Smooth muscle cell (in vitro differentiated cells): ENCODE results near the gene TOP1. TPM values are rescaled to one million over a fixed set of nuclear protein-coding genes. Genes with fewer than 3 reads are reported as not detected.
"Not testable (repeated sequence)": the region's sequence is repeated elsewhere in the genome, so short reads cannot be mapped to it uniquely, and the experiment has no call there.

Experiments used
- DNase-seq: peaks from one replicate; lab custom pipeline; 2025; ENCODE audit not compliant: unreplicated experiment; lab: John Stamatoyannopoulos, UW
- H2AFZ ChIP-seq: fragments of 200-600 bp; sonication (generic); 2 replicates; pipeline ENCODE4 v1.6.0; 2016; ENCODE audit warnings: antibody characterized with exemption, low read depth, mild to moderate bottlenecking
- H3F3A ChIP-seq: fragments of 200-600 bp; sonication (generic); 2 replicates; pipeline ENCODE4 v1.6.0; 2017; ENCODE audit warnings: antibody characterized with exemption, low read depth
- H3K27ac ChIP-seq: fragments of 200-600 bp; sonication (generic); 2 replicates; pipeline ENCODE4 v1.5.1; 2016; ENCODE audit warnings: low read depth, mild to moderate bottlenecking
- H3K27me3 ChIP-seq: fragments of 200-600 bp; sonication (generic); 2 replicates; pipeline ENCODE4 v1.6.1; 2016; ENCODE audit warnings: low read depth, mild to moderate bottlenecking
- H3K36me3 ChIP-seq: fragments of 200-600 bp; sonication (generic); 2 replicates; pipeline ENCODE4 v1.5.1; 2016; ENCODE audit warnings: low read depth
- H3K4me1 ChIP-seq: fragments of 200-600 bp; sonication (generic); 2 replicates; pipeline ENCODE4 v1.5.1; 2016; ENCODE audit warnings: low read depth
- H3K4me2 ChIP-seq: fragments of 200-600 bp; sonication (generic); 2 replicates; pipeline ENCODE4 v1.6.0; 2016; ENCODE audit warnings: mild to moderate bottlenecking
- H3K4me3 ChIP-seq: fragments of 200-600 bp; sonication (generic); 2 replicates; pipeline ENCODE4 v1.5.1; 2016; ENCODE audit warnings: mild to moderate bottlenecking
- H3K79me2 ChIP-seq: fragments of 200-600 bp; sonication (generic); 2 replicates; pipeline ENCODE4 v1.6.0; 2016; ENCODE audit warnings: low read depth, mild to moderate bottlenecking
- H3K9ac ChIP-seq: fragments of 200-600 bp; sonication (generic); 2 replicates; pipeline ENCODE4 v1.6.0; 2016; ENCODE audit warnings: low read depth
- H3K9me3 ChIP-seq: fragments of 200-600 bp; sonication (generic); replicated peaks from 2 replicates; pipeline ENCODE4 v1.5.1; 2016; ENCODE audit warnings: low read depth
- H4K20me1 ChIP-seq: fragments of 200-600 bp; sonication (generic); 2 replicates; pipeline ENCODE4 v1.6.0; 2016; ENCODE audit warnings: low read depth
- CTCF ChIP-seq: fragments of 200-600 bp; sonication (generic); IDR thresholded peaks from 2 replicates; pipeline ENCODE4 v1.5.1; 2017; ENCODE audit warnings: borderline replicate concordance, mild to moderate bottlenecking, antibody characterized with exemption; ENCODE audit not compliant: insufficient read depth, poor library complexity, severe bottlenecking
- WGBS: methylation state at CpG from one replicate; pipeline ENCODE4 v1.1.7; 2016; ENCODE audit warnings: low lambda C conversion rate; 5-methylcytosine and 5-hydroxymethylcytosine counted together
- polyA plus RNA-seq: library from polyadenylated mRNA; unstranded; fragments of >200 nt; fragmentation: Nextera tagmentation; extraction: Ambion mirVana; gene quantifications from 2 replicates; pipeline ENCODE4 v1.2.1, GENCODE V29; 2016
- total RNA-seq: library from RNA; depleted of rRNA; stranded (reverse); fragments of >200 nt; gene quantifications from 2 replicates; pipeline ENCODE4 v1.2.3, GENCODE V29; 2014

TOP1 gene
- total and polyA plus RNA-seq, 2 experiments from 2014 or later, result 17.0 to 28.6 TPM

DNA sequence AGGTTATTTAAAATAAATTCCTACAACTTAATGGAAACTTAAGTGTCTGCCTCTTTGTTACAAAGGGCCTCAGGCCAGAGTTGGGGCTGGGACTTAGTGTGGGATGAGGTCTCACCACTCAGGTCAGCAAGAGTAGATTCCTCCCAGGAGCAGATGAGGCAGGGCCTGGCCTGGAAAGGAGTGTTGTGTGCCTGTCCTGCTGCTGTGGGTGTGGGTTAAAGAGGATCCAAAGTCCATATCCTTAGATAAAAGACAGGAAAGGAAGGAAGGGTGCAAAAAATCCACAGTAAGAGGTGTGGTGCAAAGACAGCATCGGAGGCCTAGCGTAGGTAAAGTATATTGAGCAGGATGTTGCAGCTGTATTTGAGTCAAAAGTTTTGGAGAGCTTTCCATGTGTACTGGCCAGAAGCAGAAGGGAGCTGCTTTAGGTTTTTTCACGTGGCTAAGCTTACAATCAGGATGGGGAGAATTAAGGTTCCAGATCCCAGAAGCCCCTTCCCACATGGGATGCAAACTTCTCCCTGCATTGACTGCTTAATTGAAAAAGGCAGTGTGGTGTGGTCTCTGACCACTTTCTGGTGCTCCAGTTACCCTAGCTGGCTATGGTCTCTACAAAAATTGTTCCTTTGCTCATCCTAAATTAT lies 96.0 kb downstream of the TOP1 start:
- H2AFZ ChIP-seq, result no peak overlapping the region
- TF ChIP-seq CTCF, result no peak
- H4K20me1 ChIP-seq, result no peaks in the 10 kb centered on the region
- peaks cover 19% of the 10 kb centered on the region for H3K36me3 ChIP-seq
- no peak overlapping the region for H3K9ac ChIP-seq
- no peak overlapping the region for H3K27ac ChIP-seq
- WGBS, result 89% methylated on average over 3 of the region's 3 CpGs
- no peak overlapping the region for H3K4me2 ChIP-seq
- no peaks in the 10 kb centered on the region for H3K27me3 ChIP-seq
- peaks cover 10% of the 10 kb centered on the region for H3F3A ChIP-seq
- H3K9me3 ChIP-seq, result no peaks in the 10 kb centered on the region
- DNase-seq, result no peak
- no peak overlapping the region for H3K4me3 ChIP-seq
- no peaks in the 10 kb centered on the region for H3K79me2 ChIP-seq
- no peaks in the 10 kb centered on the region for H3K4me1 ChIP-seq

DNA sequence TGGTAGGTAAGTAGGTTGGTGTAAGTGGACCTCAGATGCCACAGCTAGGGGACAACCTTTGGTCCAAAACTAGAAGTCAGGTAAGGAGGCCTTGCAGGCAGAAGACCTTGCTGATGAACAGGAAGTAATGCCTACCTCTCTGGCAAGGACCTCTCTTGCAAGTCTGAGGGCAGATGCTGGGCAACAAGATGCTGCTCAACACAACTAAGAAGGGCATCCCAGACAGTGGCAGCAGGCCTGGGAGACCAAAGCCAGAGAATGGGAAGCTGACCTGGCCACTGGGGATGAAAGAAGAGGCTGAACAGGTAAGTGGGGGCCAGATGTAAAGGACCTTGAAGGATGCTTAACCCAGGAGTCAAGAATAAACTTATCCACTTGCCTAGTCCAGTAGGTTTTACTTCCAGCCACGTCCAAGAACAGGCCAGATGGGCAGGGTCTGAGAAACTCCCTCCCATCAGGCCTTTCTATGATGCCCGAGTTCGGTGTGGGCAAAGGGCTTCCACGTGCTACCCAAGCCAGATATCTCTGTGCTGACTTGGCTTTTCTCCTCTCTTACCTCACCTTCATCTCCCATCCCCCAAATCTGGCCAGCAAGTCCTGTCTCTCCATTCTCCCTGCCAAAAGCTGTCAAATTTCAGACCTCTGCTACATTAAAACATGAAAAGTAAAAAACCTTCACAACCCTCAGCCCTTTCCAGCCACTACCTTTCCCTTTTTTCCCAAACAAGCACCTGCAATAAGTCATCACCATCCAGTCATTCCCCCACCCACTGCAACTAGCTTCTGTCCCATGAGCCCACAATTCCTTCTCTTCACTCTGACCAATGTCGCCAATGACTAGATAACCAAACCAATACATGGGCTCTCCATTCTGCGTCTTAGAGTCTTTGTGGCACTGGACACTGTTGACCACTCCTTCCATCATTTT lies 97.2 kb downstream of the TOP1 start:
- no peak overlapping the region for H3K4me2 ChIP-seq
- H3K27me3 ChIP-seq, result no peaks in the 10 kb centered on the region
- H3K9ac ChIP-seq, result no peak overlapping the region
- H3K9me3 ChIP-seq, result no peaks in the 10 kb centered on the region
- no peak overlapping the region for H3K4me3 ChIP-seq
- H3K79me2 ChIP-seq, result no peaks in the 10 kb centered on the region
- no peak for TF ChIP-seq CTCF
- H3K27ac ChIP-seq, result no peak overlapping the region
- H3K4me1 ChIP-seq, result no peaks in the 10 kb centered on the region
- WGBS, result 95% methylated on average over 6 of the region's 6 CpGs
- peaks cover 19% of the 10 kb centered on the region for H3K36me3 ChIP-seq
- H3F3A ChIP-seq, result peaks cover 10% of the 10 kb centered on the region
- no peak overlapping the region for H2AFZ ChIP-seq
- DNase-seq, result no peak
- no peaks in the 10 kb centered on the region for H4K20me1 ChIP-seq

DNA sequence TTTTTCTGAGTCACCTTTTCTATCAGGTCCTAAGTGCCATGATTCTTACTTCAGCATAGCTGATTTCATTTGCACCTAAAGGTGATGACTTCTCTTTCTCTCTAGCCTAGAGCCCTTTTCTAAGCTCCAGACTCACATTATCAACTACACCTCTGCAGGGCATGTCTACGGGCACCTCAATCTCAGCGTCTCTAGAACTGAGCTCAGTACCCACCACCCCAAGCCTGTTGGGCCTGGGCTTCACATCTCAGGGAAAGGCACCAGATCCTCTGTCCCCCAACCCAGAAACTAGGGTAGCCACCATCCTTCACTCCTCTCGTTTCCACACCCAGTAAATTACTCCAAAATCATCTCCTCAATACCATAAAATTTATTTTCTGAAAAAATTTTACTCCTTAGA lies 98.1 kb downstream of the TOP1 start:
- no peak for DNase-seq
- no peaks in the 10 kb centered on the region for H3K79me2 ChIP-seq
- 99% methylated on average over 3 of the region's 3 CpGs for WGBS
- no peaks in the 10 kb centered on the region for H4K20me1 ChIP-seq
- H3K27me3 ChIP-seq, result no peaks in the 10 kb centered on the region
- no peak overlapping the region for H3K4me3 ChIP-seq
- no peak overlapping the region for H3K4me2 ChIP-seq
- H3F3A ChIP-seq, result peaks cover 10% of the 10 kb centered on the region
- no peak overlapping the region for H2AFZ ChIP-seq
- H3K36me3 ChIP-seq, result peaks cover 19% of the 10 kb centered on the region
- H3K9ac ChIP-seq, result no peak overlapping the region
- no peak overlapping the region for H3K27ac ChIP-seq
- no peaks in the 10 kb centered on the region for H3K4me1 ChIP-seq
- no peaks in the 10 kb centered on the region for H3K9me3 ChIP-seq
- TF ChIP-seq CTCF, result no peak

DNA sequence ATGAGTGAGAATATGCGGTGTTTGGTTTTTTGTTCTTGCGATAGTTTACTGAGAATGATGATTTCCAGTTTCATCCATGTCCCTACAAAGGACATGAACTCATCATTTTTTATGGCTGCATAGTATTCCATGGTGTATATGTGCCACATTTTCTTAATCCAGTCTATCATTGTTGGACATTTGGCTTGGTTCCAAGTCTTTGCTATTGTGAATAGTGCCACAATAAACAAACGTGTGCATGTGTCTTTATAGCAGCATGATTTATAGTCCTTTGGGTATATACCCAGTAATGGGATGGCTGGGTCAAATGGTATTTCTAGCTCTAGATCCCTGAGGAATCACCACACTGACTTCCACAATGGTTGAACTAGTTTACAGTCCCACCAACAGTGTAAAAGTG lies 99.7 kb downstream of the TOP1 start:
- not testable (repeated sequence) for H3K4me1 ChIP-seq, H3K27ac ChIP-seq

More for the DNA sequence above, 99.7 kb downstream of the TOP1 start:
- not testable (repeated sequence) for H3K4me3 ChIP-seq, H3K27me3 ChIP-seq, H3K4me2 ChIP-seq, H2AFZ ChIP-seq, H3K9ac ChIP-seq, H3K9me3 ChIP-seq, DNase-seq, H4K20me1 ChIP-seq, H3K79me2 ChIP-seq
- Histone ChIP-seq H3K36me3 (peaks cover 11% of the 10 kb centered on the region), H3F3A (peaks cover 10% of the 10 kb centered on the region)
- 100% methylated on average over 1 of the region's 3 CpGs for WGBS
